Measurements from ENCODE around the gene PLXNA1. TPM values are rescaled to one million over a fixed set of nuclear protein-coding genes. Genes with fewer than 3 reads are reported as not detected.

The PLXNA1 gene
- total and polyA plus RNA-seq, 12 donors, result 14.3 to 29.7 (median 24.1) TPM

GRCh38 chr3:126994661-126995245 lies 11.8 kb downstream of the PLXNA1 start:
- Histone ChIP-seq H3K9me3 (no peaks in the 10 kb centered on the region), H3K27me3 (no peaks in the 10 kb centered on the region), H3K4me1 (peaks cover 30 to 94% (median 64%) of the 10 kb centered on the region in 9 donors), H3K4me3 (no peak overlapping the region), H3K27ac (peak overlapping the region in 9 of 10 donors; percentile 30 to 79 (median 56)), H3K36me3 (peaks cover 0 to 22% (median 0%) of the 10 kb centered on the region in 9 donors)
- peak; percentile 17 to 61 (median 44) for ATAC-seq
- intact Hi-C loops (cut with DNase I), result loop anchor here in 5 of 10 donors (5.0 to 10.0 kb wide), 5 partner anchors 180 to 460 kb away; no protein-coding TSS in a partner anchor
- 19 to 34% methylated on average over 10 of the region's 10 CpGs for WGBS, 2 donors
- no peak for TF ChIP-seq CTCF (IDR thresholded peaks at IDR 0.05)
- DNase-seq, result peak; percentile 54 to 67

GRCh38 chr3:126995254-126995780 lies 12.4 kb downstream of the PLXNA1 start:
- Histone ChIP-seq H3K27ac (peak overlapping the region in 9 of 10 donors; percentile 30 to 79 (median 56)), H3K27me3 (no peaks in the 10 kb centered on the region), H3K9me3 (no peaks in the 10 kb centered on the region), H3K4me1 (peaks cover 30 to 95% (median 65%) of the 10 kb centered on the region in 9 donors), H3K4me3 (no peak overlapping the region), H3K36me3 (peaks cover 0 to 16% (median 0%) of the 10 kb centered on the region in 9 donors)
- intact Hi-C loops (cut with DNase I), result loop anchor here in 4 of 10 donors (5.0 to 10.0 kb wide), 4 partner anchors 179 to 459 kb away; no protein-coding TSS in a partner anchor
- no peak for DNase-seq
- WGBS, 2 donors, result 44 to 54% methylated on average over 12 of the region's 12 CpGs
- no peak for TF ChIP-seq CTCF (IDR thresholded peaks at IDR 0.05)
- peak in 1 of 8 donors; percentile 2 for ATAC-seq

GRCh38 chr3:126995926-126996512 lies 13.1 kb downstream of the PLXNA1 start:
- ATAC-seq, result no peak
- Histone ChIP-seq H3K27me3 (no peaks in the 10 kb centered on the region), H3K27ac (peak overlapping the region in 1 of 10 donors; percentile 77), H3K4me1 (peaks cover 30 to 99% (median 66%) of the 10 kb centered on the region in 9 donors), H3K9me3 (no peaks in the 10 kb centered on the region), H3K4me3 (no peak overlapping the region), H3K36me3 (peaks cover 0 to 10% (median 0%) of the 10 kb centered on the region in 9 donors)
- peak in 1 of 9 donors; percentile 17 for TF ChIP-seq CTCF (IDR thresholded peaks at IDR 0.05)
- 88 to 90% methylated on average over 11 of the region's 11 CpGs for WGBS, 2 donors
- intact Hi-C loops (cut with DNase I), result loop anchor here in 4 of 10 donors (5.0 to 10.0 kb wide), 4 partner anchors 179 to 459 kb away; no protein-coding TSS in a partner anchor
- no peak for DNase-seq

- peaks cover 0 to 1% (median 0%) of the 10 kb centered on the region in 9 donors for H3K36me3 ChIP-seq
- H3K4me1 ChIP-seq, result peaks cover 29 to 99% (median 66%) of the 10 kb centered on the region in 9 donors
- H3K27me3 ChIP-seq, result no peaks in the 10 kb centered on the region
- no peak for TF ChIP-seq CTCF (IDR thresholded peaks at IDR 0.05)
- no peak overlapping the region for H3K27ac ChIP-seq
- no peak overlapping the region for H3K4me3 ChIP-seq
- 93 to 94% methylated on average over 7 of the region's 7 CpGs for WGBS, 2 donors
- no peaks in the 10 kb centered on the region for H3K9me3 ChIP-seq
- intact Hi-C loops (cut with DNase I), result loop anchor here in 4 of 10 donors (5.0 to 10.0 kb wide), 4 partner anchors 178 to 458 kb away; no protein-coding TSS in a partner anchor
- DNase-seq, result no peak
- ATAC-seq, result no peak
Measured at GRCh38 chr3:126996905-126997304, 14.0 kb downstream of the PLXNA1 start.

Measured in heart right ventricle (tissue), 16 donors.